NK-92 (cell line): Measurements from ENCODE around the gene VTA1.
"Not testable (repeated sequence)": the region's sequence is repeated elsewhere in the genome, so short reads cannot be mapped to it uniquely, and the experiment has no call there.

Source experiments
- DNase-seq: peaks from one replicate; lab custom pipeline; 2025; ENCODE audit not compliant: unreplicated experiment; lab: John Stamatoyannopoulos, UW

Gene VTA1

DNA sequence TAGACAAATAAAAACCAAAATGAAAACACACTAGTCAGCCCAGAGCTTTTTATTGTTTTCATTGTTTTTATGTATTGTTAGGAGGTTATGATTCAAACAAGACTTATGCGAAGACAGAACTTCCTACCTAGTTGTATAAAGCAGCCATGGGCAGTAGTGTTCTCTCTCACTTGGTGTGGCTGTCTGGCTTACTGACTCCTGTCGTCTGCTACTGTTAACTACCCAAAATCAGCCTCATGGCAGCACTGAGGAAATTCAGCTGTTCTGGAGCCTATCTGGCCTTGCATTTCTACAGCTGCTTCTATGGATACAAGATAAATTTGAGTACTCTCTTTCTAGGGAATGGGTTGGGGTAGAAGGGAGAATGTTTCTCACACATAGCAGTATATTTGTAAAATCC, 20.4 kb downstream of the VTA1 start:
- DNase-seq = no peak

GRCh38 chr6:142171351-142171750, 24.3 kb downstream of the VTA1 start:
- no peak for DNase-seq

- no peak for DNase-seq
Measured at GRCh38 chr6:142172758-142173157, 25.7 kb downstream of the VTA1 start.

DNA sequence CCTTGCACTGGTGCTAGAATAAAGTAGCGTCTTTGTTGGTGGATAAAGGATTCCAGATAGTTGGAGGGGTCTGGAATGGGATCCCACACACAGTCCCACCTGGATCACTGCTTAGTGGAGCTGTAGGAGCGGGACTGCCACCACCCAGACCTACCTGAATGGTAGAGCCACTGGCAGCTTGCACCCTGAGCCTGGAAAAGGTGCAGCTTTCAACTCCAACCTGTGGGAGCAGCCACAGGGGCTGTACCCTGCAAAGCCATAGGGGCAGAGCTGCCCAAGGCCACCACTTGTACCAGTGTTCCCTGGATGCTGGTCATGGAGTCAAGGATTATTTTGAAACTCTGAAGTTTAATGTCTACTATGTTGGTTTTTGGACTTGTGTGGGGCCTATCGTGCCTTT, 26.9 kb downstream of the VTA1 start:
- no peak for DNase-seq

GRCh38 chr6:142174703-142175102, 27.6 kb downstream of the VTA1 start:
- DNase-seq = no peak

DNA sequence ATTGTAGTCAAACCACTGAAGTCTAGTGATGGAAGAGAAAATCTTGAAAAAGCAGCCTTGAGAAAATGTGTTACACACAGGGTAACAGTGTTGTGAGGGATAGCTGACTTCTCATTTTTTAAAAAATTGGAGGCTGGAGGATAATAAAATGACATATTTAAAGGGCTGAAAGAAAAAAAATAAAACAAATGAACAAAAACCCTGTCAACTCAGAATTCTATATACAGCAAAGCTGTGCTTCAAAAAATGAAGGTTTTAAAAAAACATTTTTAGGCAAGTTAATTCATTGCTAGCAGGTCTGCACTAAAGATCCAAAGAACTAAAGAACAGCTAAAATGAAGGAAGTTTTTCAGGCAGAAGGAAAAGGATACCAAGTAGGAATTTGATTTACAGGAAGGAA, 31.1 kb downstream of the VTA1 start:
- no peak for DNase-seq

GRCh38 chr6:142182004-142182403, 34.9 kb downstream of the VTA1 start:
- no peak for DNase-seq

DNA sequence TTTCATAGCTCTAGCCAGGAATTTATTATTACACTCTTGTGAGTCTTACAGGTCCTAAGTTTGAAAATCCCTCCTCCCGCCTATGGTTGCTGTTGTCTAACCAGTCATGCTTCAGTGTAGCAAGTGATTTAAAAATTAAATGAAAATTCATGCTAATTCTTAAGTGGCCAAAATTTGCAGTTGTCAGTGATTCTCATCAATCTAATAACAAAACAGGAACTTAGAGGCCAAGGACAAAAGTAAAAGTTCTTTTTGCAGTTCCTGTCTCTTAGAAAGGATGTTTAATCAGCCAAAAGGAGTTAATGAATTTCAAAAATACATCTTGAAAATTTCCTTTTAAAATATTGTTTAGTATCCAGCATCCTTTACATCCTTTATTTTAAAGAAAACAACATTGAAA, 36.3 kb downstream of the VTA1 start:
- DNase-seq = no peak

- no peak for DNase-seq
Measured at GRCh38 chr6:142184307-142184706, 37.2 kb downstream of the VTA1 start.

GRCh38 chr6:142185641-142186040, 38.6 kb downstream of the VTA1 start:
- no peak for DNase-seq

DNA sequence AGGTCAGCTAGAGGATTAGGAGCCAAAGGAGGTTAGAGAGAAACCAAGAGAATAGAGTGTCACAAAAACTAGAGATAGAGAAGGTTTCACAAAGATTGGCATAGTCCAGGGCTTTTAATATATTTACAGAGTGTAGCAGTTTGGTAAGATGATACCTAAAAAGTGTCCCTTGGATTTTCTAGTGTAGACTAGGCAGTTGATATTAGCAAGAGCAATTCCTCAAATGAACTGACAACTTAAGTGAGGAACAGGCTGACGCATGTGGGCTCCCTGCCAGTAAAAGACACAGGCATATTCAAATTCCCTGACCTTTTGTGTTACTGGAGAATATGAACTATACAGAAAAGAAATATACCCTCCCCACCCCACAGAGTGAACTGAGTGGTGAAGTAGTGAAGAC, 40.1 kb downstream of the VTA1 start:
- no peak for DNase-seq

GRCh38 chr6:142188341-142188740, 41.3 kb downstream of the VTA1 start:
- not testable (repeated sequence) for DNase-seq

DNA sequence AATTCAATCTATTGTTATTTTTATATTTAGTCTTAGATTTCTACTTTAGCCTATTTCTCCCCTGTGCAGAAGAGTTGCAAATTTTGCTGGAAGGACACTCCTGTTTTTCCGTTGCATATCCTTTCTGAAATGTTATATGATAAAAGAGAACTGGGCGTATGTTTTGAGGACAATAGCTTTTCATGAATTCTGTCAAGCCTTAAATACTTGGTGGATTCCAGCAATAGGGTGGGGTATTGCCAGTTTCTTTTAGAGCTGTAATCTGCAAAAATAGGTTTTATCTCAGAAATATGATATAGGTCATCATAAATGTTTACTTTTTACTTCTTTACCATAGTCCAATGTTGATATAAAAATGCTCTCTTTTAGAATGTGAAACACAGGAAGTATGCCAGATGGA, 42.0 kb downstream of the VTA1 start:
- DNase-seq = no peak

DNA sequence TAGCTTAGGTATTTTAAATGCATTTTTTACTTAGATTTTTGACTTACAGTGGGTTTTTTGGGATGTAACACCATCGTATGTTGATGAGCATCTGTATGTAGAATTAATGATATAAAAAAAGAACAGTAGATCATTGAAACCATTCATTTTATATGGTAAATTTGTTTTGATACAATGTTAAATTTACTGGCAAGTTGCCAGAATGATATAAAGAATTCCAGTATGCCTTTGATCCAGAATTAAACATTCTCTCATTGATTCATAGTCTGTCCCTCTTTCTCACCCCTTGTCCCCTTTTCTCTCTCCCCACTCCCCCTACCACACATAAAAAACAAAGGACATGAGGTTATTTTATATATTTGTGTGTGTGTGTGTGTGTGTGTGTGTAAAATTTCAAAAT, 45.3 kb downstream of the VTA1 start:
- DNase-seq = no peak

DNA sequence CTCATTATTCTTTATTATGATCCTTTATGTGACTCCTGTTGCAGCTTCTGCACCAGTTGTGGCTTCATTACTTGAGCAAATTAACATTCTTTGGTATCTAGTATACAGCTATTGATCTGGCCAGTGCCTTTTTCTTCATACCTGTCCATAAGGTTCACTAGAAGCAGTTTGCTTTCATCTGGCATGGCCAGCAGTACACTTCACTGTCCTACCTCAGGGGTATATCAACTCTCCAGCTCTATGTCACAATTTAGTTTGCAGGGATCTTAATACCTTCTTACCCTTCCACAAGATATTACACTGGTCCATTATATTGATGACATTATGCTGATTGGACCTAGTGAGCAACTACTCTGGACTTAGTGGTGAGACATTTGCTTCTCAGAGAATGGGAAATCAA, 46.6 kb downstream of the VTA1 start:
- no peak for DNase-seq

GRCh38 chr6:142195862-142196541, 48.9 kb downstream of the VTA1 start:
- DNase-seq = no peak

DNA sequence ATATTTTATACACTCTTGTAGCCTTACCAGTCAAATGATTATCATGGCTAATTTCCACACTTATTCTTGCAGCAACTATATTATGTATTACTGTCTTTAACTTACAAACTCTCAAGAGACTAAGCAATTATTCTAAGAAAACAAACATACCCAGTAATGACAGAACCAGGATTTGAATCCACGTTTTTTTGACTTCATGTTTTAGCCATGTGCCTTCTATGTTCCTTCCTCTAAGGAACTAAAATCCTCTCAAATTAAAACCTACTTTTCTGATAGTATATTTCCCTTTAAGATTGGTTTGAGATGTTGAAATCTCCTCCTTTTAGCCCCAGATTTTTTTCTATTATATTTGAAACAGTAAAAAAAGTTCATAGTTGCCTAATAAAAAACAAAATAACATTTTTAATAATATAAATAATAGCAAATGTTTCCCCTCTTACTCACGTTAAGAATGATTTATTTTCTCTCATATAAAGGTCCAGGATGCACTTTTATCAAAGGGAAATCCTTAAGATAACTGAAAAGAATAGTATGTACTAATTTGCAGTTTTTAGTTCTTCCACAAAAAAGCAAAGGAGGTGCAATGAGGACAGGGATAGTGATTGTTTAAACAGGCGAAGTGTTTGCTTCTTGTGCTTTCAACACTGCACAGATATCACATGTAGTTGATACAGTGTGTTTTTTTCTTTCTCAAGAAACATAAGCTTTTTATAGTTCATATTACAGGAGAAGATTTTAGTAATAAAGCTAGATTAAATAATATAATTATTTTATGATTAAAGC, 54.0 kb downstream of the VTA1 start:
- DNase-seq = no peak

DNA sequence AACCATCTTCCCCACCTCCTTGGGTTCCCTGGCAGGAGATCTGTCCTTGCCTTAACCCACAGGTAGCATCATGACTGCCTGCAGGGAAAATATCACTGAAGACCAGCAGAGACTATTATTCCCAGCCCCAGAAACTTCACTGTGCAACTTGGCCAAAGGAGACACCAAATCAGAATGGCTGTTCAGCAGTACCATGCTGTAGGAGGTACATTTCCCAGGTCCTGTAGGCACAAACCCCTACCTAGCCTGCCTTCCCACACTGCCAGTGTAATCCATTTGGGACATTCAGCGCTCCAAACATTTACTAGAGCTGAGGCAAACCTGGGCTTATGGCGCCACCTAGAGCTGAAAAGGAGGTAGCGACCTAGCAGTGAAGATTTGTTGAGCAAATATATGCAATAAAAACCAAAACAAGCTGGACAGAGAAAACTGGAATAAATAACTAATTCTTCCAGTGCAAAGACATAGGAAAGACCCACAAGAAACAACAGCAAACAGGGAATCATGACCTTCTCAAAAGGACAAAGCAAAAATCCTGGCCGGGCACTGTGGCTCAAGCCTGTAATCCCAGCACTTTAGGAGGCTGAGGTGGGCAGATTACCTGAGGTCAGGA, 60.3 kb downstream of the VTA1 start:
- no peak for DNase-seq

DNA sequence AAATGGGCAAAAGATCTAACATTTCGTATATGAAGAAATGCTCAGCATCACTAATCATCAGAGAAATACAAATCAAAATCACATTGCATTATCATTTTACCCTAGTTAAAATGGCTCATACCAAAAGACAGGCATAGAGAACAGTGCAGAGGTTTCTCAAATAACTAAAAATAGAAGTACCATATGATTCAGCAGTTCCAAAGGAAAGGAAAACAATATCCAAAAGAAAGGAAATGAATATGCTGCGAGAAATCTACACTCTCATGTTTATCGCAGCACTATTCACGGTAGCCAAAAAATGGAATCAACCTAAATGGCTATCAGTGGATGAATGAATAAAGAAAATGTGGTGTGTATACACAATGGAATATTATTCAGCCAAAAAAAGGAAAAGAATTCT, 63.5 kb downstream of the VTA1 start:
- no peak for DNase-seq

- DNase-seq = no peak
Measured at GRCh38 chr6:142213402-142213801, 66.3 kb downstream of the VTA1 start.

DNA sequence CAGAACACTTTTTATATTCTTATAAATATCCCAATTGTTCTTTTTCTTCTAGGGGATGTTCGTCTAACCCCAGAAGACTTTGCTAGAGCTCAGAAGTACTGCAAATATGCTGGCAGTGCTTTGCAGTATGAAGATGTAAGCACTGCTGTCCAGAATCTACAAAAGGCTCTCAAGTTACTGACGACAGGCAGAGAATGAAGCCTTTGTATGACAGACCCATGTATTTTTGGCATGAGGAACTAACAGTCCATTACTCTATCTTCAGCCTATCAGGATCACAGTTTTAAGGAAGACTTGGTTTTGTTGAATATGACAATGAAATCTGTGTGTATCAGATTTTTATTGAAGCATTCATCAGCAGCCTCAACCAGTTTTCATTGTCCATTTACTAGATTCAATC, 71.4 kb downstream of the VTA1 start:
- DNase-seq = no peak

- no peak for DNase-seq
Measured at GRCh38 chr6:142222022-142222421, 75.0 kb downstream of the VTA1 start.
